Measurements from ENCODE around the gene KCND3.

Gene KCND3

DNA sequence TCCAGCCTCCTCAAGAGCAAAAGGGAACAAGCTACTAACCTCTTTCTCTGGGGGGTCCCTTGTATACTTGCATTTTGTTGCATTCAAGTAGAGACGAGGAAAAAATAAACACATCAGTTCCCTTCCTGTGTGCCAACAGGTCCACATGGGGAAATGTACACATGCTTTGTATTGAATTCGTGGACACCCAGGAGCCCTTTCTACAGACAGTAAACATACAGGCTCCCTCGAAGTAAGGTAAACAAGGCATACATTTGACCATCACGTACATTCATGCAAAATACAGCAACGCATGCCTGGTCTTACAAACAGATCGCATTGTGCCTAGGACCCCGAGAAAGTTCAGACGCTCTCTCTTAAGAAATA is 1.1 kb downstream of the KCND3 start:
- DNase-seq: no peak

DNA sequence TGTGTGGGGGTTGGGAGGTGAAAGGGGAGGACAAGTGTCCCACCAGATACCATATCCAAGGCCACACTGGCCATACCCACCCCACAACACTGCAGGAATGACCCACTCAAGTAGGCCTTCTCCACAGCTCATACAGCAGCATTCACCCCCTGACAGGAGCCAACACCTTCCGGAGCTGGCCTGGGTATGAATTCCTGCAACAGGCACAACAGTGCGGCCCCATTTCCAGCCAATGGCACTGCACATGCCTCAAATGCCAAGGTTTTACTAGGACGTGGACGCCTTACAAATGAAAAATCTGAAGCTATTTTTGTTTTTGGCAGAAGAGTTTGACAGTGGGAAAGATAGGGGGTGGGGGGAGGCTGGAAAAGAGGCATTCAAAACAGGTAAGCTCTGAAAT is 2.0 kb downstream of the KCND3 start:
- DNase-seq: no peak

DNA sequence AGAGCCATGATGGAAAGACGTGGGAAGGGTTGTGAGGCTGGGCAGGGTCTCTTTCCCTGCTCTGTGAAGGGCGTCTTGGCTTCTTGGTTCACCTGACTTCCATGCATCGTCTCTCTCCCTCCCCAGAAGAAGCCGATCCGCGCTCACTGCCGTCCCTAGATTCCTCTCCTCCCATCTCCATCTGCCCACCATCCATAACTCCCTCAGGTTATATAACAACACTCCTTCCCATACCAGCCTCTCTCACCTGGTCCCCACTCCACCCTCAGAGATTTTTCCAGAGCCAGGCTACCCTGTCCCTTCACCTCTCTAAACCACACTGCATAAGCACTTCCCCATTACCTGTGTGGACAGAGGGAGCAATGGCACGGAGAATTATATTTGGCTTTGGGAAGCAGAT is 6.0 kb downstream of the KCND3 start:
- DNase-seq: no peak

DNA sequence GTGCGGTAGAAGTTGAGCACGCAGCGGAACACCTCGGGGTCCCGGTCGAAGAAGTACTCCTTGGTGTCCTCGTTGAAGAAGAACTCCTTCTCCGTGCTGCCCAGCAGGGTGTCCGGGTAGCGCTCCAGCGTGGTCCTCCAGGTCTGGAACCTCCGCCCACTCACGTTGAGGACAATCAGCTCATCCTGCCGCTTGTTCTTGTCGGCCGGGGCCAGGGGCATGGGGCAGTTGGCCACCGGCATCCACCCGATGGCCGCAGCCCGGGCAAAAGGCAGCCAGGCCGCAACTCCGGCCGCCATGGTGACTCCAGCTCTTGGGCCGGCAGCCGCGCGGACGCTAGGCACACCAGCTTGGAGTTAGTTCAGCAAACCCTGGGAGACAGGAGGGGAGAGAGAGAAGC is 7.0 kb downstream of the KCND3 start:
- DNase-seq: no peak

DNA sequence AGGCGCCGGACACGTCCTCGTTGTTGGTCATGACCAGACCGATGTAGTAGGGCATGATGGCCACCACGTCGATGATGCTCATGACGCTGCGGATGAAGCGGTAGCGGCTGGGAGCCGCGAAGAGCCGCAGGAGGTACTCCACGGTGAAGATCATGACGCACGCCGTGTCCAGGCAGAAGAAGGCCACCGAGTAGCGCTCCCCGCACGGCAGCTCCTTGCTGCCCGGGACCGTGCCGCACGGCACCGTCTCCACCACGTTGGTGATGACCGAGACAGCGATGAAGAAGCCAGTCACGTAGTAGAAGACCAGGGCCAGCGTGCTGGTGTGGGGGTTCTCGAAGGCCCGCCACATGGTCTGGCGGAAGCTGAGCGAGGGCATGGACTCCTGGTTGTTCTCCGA is 7.6 kb downstream of the KCND3 start:
- DNase-seq: no peak

DNA sequence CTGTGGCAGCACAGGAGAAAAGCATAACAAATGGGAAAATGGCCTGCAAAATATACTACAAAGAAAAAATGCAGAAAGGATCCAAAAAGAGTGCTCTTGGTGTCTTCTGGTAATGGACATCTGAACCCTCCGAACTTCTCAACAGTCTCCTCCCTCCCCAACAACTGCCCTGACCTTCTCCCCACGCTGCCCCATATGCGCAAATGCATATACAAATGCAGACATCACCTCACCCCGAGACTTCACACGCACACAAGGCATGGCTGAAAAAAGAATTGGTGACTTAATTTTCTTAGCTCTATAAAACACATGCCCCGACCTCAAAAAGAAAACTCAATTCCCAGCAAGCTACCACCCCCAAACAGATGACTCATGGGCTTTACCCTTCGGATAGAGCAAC is 8.4 kb downstream of the KCND3 start:
- no peak for DNase-seq

DNA sequence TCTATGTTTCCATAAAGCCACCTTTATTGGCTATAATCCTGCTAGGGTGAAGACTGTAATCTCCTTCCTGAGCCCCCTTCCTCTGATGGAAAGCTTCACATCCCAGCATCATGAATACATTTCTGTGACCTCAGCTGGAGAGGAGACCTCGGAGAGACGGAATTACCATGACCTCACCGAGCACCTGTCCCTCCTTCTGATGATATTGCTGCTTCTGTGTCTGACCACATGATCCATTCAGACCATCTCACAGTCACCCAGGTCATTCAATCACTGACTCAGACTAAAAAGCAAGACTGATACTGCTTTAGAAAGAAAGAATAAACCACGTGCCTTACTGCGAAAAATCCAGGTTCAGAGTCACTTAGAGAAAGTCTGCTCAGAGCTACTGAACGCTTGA is 8.8 kb downstream of the KCND3 start:
- no peak for DNase-seq

DNA sequence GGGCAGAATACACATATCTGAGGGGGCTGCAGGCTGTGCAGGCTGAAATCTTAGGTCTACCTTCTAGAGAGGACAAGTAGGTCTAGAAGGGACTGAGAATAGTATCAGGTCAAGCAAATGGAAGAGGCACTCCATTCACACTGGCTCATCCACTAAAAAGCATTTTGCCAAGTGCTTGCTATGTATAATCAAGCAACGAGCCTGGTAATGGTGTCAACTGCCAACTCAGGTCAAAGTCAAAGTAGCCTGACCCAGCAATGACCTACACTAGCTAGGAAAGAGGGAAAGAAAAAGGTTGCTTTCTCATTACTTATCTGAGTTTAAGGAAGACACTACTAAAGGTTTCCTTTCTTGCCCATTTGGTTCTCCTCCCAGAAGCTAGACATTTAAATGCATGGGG is 10.8 kb downstream of the KCND3 start:
- DNase-seq: no peak

DNA sequence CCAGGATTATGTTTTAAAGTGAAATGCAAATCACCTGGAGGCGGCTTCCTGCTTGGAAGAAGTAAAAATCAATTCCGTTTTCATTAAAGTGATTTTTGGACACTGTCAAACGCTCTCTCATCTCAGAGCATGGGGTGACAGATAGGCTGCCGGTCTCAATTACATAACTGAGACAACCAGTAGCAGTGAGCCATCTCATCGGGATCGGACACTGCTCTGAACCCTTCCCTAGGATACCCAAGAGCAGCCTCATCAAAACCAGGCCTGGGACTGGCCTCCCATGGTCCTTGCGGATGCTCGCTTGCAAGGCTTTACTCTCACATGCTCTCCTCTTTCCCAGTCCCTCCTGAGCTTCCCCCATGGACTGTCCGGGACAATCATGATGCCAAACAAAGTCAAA is 12.1 kb downstream of the KCND3 start:
- DNase-seq: no peak

DNA sequence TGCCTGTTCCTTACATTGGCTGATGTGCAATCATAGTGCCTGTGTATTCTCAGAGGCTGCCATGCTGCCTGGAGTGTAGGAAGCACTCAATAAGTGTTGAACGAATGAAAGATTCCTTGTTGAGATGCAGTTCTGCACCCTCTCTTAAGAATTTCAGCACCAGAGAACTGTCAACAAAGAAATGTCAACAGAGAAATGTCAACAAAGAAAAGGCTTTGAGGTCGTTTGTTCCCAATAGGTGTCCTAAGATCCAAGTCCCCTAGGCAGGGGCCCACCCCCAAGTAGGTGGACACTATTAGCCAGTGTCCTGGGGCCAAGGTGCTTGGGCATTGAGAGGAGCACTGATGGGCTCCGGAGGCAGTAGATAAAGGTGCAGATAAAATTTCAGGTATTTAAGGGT is 12.6 kb downstream of the KCND3 start:
- no peak for DNase-seq

DNA sequence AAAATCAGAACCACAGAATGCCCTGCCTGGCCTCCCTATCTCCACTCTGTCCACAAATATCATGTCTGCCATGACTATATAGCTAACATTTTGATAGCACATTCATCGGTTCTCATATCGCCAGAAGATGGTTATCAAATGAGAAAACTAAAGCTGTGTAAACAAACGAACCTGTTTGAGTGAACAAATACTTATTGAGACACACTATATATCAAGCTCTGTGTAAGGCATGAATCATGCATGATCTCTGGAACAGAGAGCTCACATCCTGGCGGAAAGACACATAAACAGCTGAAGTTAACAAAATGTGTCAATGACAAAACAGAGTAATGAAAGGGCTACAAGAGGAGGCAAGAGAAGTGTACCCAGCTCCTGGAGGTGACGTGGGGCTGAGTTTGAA is 13.1 kb downstream of the KCND3 start:
- no peak for DNase-seq

DNA sequence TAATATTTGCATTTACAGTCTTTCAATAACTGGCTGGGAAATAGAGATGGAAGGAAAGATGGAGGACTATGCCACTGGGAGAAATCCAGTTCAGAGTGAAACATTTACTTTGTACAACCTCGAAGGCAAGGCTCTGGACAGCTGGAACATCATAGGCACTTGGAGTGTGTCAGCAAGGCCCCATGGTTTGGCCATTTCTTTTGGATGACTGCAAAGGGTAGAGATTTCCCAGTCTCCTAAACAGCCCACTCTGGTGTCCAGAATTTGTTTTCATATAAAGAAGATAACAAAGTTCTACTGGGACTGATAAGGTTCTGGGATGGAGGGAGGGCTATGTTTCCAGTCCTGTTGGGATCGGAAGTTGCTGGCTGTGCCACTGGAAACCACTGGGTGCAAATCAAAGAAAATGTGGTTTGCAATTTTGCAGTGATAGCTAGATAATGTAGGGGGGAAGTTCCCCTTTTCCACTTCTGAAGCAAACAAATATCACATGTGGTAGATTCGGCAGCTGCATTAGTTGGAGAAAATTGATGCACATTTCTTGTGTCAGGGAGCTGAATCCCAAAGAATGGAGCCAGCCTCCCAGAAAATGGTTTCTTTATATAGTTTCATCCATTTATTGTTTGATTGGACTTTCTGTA is 16.2 kb downstream of the KCND3 start:
- no peak for DNase-seq

DNA sequence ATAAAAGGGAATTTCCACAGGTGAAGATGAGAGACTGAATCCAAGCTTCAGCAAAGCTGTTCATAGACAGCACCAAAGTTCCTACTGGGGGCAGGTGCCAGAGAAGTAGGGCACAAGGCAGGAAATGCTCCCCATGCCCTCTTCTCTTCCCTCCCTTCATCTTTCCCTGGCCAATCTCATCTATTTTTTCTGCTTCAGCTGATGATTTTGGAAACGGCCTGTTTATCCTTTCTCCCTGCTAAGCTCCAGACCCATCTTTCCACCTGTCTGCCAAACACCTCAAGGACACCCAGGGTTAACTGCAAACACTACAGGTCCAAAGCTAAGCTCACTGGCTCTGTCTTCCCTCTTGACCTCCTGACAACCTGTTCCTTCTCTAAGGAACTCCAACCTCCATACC is 18.1 kb downstream of the KCND3 start:
- DNase-seq: no peak

DNA sequence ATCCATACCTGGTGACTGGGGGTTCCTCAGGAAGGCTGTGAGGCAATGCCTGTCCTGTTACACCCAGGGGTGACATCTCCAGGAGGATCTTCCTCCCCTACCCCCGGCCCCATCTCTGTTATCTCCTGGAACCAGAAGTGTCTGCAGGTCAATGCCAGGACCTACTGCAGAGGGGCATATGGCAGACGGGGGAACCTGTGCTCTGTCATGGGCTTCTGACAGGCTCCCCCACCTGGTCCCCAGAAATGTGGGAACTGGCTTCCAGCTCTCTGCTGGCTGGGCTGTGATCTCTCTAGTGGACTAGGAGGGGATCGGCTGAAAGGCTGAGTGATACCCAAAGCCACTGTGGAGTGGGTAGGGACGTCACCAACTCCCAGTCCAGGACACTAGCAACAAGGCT is 21.0 kb downstream of the KCND3 start:
- DNase-seq: no peak

DNA sequence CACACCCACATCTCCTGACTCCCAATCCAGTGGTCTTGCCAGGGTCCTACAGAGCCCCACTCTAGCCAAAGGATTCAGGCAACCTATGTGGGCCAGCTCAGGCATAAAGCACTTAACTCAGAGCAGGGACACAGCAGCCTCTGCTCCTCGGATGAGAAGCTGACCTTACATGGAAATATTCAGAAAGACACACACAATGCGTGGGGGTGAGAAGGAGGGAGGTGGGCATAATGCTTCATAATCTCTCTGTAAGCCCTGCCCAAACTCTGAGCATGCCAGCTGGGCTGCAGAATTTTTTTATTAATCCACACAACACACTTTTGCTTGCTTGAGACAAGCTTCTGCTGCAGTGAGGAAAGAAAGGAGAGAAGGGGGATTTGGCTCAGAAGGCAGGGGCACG is 21.6 kb downstream of the KCND3 start:
- DNase-seq: no peak

DNA sequence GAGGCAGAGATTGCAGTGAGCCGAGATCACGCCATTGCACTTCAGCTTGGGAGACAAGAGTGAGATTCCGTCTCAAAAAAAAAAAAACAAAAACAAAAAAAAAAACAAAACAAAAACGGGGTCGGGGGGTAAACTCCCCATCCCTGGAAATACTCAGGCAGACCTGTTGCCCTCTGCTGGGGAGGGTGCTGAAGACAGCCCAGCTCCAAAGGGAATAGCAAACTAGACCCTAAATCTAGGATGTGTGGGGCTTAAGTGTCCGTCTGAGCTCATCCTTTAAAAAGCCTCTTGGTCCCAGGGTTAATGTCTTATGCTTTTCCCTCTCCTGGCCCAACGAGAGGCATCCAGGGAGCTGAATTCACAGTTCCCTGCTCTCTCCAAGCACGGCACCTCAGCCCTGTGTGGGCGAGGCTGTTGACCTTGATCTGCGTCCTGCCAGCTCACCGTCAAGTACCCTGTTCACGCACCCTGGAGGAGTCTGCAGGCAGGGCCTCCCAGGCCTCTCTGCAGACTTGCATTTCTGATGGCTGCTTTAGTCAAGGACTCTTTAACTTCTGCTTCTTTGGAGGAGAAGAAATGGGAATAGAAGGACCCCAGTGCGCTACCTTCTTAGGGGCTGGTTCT is 22.3 kb downstream of the KCND3 start:
- DNase-seq: no peak

DNA sequence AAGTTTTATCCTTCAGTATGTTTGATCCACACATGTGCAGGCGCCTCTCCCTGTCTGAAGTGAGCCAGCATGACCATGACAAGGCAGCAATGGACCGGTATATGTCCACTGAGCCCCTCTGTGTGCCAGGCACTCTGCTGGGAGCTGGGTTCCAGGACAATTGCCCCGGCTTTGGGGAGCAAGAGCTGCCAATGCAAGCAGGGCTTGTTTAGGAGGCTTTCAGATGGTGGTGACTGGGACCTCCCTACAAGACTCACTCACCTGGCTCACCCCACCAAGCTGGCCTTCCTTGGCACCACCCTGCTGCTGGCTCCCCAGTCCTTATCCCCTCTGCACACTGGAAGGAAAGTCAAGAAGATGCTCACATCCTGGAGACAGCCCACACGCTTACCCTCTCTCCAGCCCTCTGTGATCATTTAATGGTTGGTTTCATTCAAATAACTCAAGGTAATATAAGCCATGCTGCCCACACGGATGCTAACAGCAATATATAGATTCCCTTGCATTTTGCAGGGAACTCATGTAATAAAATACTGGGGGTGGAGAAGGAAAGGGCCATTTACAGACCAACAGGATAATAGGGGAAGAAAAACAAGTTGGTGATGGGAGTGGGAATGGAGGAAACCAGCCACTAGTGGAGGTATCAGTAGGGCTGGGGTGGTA is 23.6 kb downstream of the KCND3 start:
- DNase-seq: no peak

DNA sequence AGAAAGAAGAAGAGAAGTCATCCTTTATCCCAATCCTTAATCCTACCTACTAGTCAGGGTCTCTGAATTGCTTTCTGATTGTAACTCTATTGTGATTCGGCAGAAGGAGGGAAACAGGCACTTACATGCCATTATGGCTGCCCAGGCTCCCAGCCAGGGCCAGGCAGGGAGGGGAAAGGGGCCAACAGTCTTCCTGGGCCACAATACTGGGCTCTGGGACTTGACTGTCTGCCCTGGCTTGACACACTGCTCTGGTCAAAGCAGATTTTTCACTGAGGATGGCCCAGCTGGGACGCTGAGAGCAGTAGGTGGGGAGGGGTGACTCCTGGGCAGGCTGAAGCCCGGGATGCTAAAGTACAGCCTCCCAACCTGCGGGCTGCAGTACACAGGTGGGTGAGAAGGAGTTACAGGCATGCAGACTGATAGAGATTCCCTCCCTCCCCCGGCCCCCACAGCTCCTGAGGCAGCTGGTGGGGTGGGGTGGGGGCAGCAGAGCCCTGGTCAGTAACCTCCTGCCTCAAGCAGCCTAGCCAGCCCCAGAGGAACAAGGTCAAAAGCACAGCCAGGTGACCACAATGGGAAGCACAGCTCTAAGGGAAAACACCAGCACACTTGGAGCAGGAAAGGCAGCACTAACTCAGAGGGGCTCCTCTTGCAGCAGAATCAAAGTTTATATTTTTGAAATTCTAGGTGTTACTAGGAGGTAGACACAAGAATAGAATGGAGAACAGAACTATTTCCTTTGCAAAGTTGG is 25.3 kb downstream of the KCND3 start:
- no peak for DNase-seq

DNA sequence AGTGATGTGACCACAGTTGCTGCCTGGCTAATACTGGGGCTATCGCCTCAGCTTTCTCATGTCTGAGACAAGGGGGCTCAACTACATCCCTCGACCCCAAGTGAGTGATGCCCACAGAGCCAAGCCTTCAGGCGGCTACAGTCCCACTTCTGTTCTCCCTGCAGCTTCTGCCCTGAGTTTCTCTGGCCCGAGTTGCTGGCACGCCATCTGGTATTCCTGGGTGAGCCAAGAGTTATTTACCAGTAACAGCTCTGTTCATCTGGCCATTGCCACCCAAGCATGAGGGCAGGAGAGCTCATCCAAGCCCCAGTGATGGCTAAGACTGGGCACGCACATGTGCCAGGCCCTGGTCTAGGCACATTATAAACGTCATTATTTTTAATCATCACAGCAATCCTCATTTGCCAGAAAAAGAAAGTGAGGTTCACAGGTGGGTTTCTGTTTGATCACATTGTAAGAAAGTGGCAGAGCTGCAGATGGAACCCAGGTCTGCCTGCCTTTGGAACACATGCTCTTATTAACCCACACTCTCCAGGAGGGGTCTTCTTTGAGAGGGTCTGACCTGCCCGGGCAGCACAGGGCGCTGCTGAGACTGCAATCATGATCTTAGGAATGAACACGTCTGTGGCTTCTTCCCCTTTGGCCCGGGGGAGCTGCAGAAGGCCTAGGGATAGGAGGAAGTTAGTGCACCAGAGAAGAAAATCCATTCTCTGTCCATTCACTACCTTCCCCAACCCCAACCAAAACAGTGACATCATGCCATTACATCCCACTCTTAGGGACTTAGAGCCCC is 27.5 kb downstream of the KCND3 start:
- DNase-seq: no peak

DNA sequence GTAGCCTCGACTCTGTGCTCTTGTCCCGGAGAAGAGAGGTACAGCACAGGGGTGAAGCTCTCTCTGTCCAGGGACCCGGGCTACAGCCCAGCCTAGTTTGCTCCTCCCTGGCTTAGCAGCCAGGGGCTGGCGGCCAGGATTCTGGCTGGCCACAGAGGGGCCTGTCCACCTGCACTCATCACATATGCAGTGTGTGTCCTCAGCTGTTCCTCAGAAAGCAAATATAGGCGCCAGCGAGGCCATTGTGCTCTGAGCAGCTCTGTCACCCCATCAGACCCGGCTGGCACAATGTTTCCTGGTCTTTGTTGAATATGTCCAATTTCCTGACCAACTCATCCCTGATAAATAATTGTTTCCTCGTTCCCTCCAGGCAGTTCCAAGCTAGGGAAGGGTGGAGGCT is 28.5 kb downstream of the KCND3 start:
- no peak for DNase-seq

DNA sequence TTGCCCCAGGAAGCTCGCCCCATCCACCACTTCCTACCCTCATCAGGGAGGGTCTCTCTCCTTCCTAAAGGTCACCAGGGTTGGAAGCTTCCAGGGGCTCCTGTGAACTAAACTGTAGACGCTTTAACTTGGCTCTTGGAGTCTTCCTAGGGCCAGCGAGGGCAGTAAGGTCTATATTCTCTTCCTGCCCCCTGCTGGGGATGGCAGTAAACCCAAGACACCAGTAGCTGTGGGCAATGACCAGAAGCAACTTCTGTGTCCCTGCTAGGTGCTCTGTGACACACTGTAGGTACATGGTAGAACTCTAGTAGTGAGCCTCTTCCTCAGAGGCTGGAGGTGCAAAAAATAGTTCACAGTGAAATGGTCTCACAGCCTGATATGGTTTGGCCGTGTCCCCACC is 30.0 kb downstream of the KCND3 start:
- no peak for DNase-seq

DNA sequence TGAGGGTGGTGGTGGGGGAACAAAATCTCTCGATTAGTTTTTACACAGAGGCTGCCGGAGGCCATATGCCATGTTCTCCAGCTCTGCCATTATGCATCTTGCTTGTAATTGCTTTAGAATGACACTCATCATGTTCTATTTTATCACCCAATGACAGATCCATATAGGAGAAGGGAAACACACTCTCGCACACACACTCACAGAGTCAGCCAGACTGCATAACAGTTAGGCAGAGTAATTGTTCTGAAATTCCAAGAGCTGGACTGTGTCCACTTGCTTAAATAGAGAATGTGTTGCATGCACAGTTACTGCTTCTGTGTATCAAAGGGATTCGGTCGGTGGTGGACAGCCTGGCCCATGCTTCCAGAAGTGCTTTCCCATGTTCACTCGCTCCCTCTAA is 30.6 kb downstream of the KCND3 start:
- DNase-seq: no peak

DNA sequence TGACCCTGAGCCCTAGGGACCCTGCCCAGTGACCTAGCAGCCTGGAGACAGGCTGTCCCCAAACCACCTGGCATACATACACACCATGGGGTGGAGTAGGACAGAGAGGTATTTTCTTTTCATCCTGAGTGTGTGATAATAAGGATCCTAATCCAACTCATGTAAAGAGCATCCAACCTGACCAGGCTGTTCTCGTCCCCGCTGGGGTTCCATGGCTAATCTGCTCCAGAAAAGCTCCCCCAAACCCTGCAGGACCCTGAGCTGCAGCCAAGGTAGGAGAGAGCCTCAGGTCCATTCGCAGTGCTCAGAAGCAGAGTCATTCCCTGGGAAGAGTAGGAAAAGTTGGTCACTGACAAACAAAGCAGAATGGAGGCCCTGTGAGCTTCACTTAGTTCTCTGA is 31.4 kb downstream of the KCND3 start:
- DNase-seq: no peak
